PFSK-1 (cell line): Measurements from ENCODE around the gene TMEM163.

Experiments used
- REST ChIP-seq, 2 experiments: IDR thresholded peaks; 2 replicates each; pipeline versions ENCODE4 v1.6.1 to v1.8.0; 2011 to 2012; ENCODE audit warnings: low read depth in 2 of 2, low read length in 2 of 2, control low read depth in 1 of 2, inconsistent platforms in 1 of 2, mild to moderate bottlenecking in 1 of 2, moderate library complexity in 1 of 2; ENCODE audit not compliant: insufficient read depth in 1 of 2
- TAF1 ChIP-seq: IDR thresholded peaks from 2 replicates; pipeline ENCODE4 v1.6.1; 2012; ENCODE audit warnings: low read length, control low read depth, borderline replicate concordance; ENCODE audit not compliant: insufficient read depth

GRCh38 chr2:134591526-134591925 lies 127.3 kb downstream of the TMEM163 start:
- no peak for TF ChIP-seq REST (IDR thresholded peaks at IDR 0.05; ENCODE audit: insufficient read depth in 1 of 2, low read depth in 2 of 2, low read length in 2 of 2)
- TF ChIP-seq TAF1: no peak
